ENCODE results near the gene USP49.

DNA sequence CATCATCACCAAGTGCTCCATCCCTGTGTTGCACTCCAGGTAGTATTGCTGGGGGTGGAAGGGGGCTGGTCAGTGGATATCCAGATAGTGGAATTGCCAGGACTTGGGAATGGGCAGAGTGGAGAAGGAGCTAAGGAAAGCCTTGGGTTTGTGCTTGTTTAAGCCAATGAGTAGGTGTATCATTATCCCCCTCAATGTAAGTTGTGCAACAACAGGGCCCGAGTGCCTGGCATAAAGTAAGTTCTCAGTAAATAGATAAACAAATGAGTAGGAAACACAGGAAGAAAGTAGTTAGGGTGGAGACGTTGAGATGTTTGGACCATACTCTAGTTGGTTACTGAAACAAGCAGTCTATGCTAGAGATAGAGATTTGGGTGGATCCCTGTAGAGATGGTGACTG, 36.6 kb upstream of the USP49 start:
- TF ChIP-seq, protein P1, sequence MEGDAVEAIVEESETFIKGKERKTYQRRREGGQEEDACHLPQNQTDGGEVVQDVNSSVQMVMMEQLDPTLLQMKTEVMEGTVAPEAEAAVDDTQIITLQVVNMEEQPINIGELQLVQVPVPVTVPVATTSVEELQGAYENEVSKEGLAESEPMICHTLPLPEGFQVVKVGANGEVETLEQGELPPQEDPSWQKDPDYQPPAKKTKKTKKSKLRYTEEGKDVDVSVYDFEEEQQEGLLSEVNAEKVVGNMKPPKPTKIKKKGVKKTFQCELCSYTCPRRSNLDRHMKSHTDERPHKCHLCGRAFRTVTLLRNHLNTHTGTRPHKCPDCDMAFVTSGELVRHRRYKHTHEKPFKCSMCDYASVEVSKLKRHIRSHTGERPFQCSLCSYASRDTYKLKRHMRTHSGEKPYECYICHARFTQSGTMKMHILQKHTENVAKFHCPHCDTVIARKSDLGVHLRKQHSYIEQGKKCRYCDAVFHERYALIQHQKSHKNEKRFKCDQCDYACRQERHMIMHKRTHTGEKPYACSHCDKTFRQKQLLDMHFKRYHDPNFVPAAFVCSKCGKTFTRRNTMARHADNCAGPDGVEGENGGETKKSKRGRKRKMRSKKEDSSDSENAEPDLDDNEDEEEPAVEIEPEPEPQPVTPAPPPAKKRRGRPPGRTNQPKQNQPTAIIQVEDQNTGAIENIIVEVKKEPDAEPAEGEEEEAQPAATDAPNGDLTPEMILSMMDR (IDR thresholded peaks at IDR 0.05; ENCODE audit: low read depth, low read length) = no peak
- TF ChIP-seq EZH2phosphoT487 (IDR thresholded peaks at IDR 0.05; ENCODE audit: low read depth) = no peak
